ENCODE measurements around the gene SYF2.
"Not testable (repeated sequence)": the region's sequence is repeated elsewhere in the genome, so short reads cannot be mapped to it uniquely, and the experiment has no call there.

DNA sequence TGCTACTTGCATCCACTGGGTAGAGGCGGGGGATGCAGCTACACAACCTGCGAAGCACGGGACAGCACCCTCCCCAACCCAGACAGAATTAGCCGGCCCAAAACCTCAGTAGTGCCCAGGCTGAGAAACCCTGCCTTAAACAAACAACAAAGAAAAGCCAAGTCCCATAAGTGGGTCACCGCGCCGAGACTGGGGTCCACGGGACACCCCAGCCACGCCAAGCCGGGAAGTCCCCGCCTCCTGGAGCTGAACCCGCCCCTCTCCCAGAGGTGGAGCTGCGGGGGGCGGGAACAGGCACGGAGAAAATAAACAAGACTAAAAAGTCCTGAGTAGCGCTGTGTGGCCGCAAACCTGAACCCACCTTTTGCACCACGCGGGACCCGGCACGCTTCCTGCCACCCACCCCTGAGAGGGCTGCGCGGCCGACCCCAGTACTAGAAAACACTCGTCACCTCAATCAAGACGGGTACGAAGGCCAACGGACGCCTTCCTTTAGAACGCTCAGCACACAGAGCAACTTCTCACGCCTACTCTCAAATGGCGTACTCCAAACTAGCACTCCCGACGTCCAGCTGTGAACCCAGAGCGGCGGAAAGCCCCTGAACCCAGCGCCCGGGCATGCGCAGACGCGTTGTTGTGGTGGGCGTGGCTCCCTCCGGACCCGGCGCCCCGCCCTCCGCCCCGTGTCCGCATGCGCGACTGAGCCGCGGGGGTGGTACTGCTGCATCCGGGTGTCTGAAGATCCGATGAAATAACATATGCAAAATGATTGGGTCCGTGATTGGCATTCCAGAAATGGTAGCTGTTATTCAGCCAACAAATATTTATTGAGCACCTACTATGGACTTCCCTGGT is 35.2 kb upstream of the SYF2 start:
- TF ChIP-seq, protein P1, sequence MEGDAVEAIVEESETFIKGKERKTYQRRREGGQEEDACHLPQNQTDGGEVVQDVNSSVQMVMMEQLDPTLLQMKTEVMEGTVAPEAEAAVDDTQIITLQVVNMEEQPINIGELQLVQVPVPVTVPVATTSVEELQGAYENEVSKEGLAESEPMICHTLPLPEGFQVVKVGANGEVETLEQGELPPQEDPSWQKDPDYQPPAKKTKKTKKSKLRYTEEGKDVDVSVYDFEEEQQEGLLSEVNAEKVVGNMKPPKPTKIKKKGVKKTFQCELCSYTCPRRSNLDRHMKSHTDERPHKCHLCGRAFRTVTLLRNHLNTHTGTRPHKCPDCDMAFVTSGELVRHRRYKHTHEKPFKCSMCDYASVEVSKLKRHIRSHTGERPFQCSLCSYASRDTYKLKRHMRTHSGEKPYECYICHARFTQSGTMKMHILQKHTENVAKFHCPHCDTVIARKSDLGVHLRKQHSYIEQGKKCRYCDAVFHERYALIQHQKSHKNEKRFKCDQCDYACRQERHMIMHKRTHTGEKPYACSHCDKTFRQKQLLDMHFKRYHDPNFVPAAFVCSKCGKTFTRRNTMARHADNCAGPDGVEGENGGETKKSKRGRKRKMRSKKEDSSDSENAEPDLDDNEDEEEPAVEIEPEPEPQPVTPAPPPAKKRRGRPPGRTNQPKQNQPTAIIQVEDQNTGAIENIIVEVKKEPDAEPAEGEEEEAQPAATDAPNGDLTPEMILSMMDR (conservative IDR thresholded peaks at IDR 0.05; ENCODE audit: low read length) = not testable (repeated sequence)
- TF ChIP-seq EZH2phosphoT487 (IDR thresholded peaks at IDR 0.05; ENCODE audit: borderline replicate concordance, low read depth, low read length) = not testable (repeated sequence)
